WTC11 (cell line): ENCODE measurements around the gene SNX8. TPM values are rescaled to one million over a fixed set of nuclear protein-coding genes. Genes with fewer than 3 reads are reported as not detected.
A peak's percentile ranks its signal among the peaks of the same experiment; 100 is the strongest.

Experiments used
- AFF4 ChIP-seq: sonication (generic); formaldehyde crosslinking; IDR thresholded peaks from 2 replicates; pipeline ENCODE4 v1.8.1; 2023; ENCODE audit warnings: mild to moderate bottlenecking, missing genetic modification reagents, borderline replicate concordance
- CDX4 ChIP-seq: fragments of 250-450 bp; sonication (Bioruptor Pico); IDR thresholded peaks from 2 replicates; pipeline ENCODE4 v1.9.0; 2021; ENCODE audit warnings: moderate library complexity, mild to moderate bottlenecking, inconsistent platforms, borderline replicate concordance
- ESRRA ChIP-seq: sonication (generic); formaldehyde crosslinking; IDR thresholded peaks from 2 replicates; pipeline ENCODE4 v1.8.1; 2022; ENCODE audit warnings: mild to moderate bottlenecking, missing genetic modification reagents, borderline replicate concordance
- HMGA2 ChIP-seq: fragments of 250-450 bp; sonication (Bioruptor Pico); IDR thresholded peaks from 2 replicates; pipeline ENCODE4 v1.4.0; 2021; ENCODE audit warnings: mild to moderate bottlenecking, moderate library complexity
- JAZF1 ChIP-seq: fragments of 250-450 bp; sonication (Bioruptor Pico); IDR thresholded peaks from 2 replicates; pipeline ENCODE4 v1.9.0; 2021; ENCODE audit warnings: moderate library complexity, mild to moderate bottlenecking, inconsistent platforms
- MAX ChIP-seq: sonication (generic); formaldehyde crosslinking; IDR thresholded peaks from 2 replicates; pipeline ENCODE4 v1.8.0; 2022; ENCODE audit warnings: mild to moderate bottlenecking, missing genetic modification reagents
- NFYB ChIP-seq: sonication (generic); formaldehyde crosslinking; conservative IDR thresholded peaks from 2 replicates; pipeline ENCODE4 v1.8.0; 2022; ENCODE audit warnings: low read depth, missing genetic modification reagents
- NR1H2 ChIP-seq: sonication (generic); formaldehyde crosslinking; IDR thresholded peaks from 2 replicates; pipeline ENCODE4 v1.9.0; 2021; ENCODE audit warnings: mild to moderate bottlenecking, moderate library complexity, missing genetic modification reagents
- PRDM15 ChIP-seq: sonication (generic); formaldehyde crosslinking; IDR thresholded peaks from 2 replicates; pipeline ENCODE4 v1.8.0; 2022; ENCODE audit warnings: missing genetic modification reagents
- RORB ChIP-seq: fragments of 250-450 bp; sonication (Bioruptor Pico); IDR thresholded peaks from 2 replicates; pipeline ENCODE4 v1.9.0; 2021; ENCODE audit warnings: mild to moderate bottlenecking
- SMAD3 ChIP-seq: sonication (generic); formaldehyde crosslinking; IDR thresholded peaks from 2 replicates; pipeline ENCODE4 v1.8.0; 2022; ENCODE audit warnings: missing genetic modification reagents, mild to moderate bottlenecking, borderline replicate concordance
- SOX15 ChIP-seq: fragments of 250-450 bp; sonication (Bioruptor Pico); IDR thresholded peaks from 2 replicates; pipeline ENCODE4 v1.9.0; 2021; ENCODE audit warnings: mild to moderate bottlenecking
- SP1 ChIP-seq: sonication (generic); formaldehyde crosslinking; conservative IDR thresholded peaks from 2 replicates; pipeline ENCODE4 v1.8.1; 2022; ENCODE audit warnings: missing genetic modification reagents
- TEAD1 ChIP-seq: sonication (generic); formaldehyde crosslinking; IDR thresholded peaks from 2 replicates; pipeline ENCODE4 v1.8.0; 2022; ENCODE audit warnings: mild to moderate bottlenecking, missing genetic modification reagents
- TEAD4 ChIP-seq: sonication (generic); formaldehyde crosslinking; IDR thresholded peaks from 2 replicates; pipeline ENCODE4 v1.8.0; 2022; ENCODE audit warnings: mild to moderate bottlenecking, missing genetic modification reagents
- TP53 ChIP-seq: sonication (generic); formaldehyde crosslinking; IDR thresholded peaks from 2 replicates; pipeline ENCODE4 v1.8.1; 2023; ENCODE audit warnings: mild to moderate bottlenecking, missing genetic modification reagents
- ZBTB43 ChIP-seq: sonication (generic); formaldehyde crosslinking; IDR thresholded peaks from 2 replicates; pipeline ENCODE4 v1.8.1; 2023; ENCODE audit warnings: mild to moderate bottlenecking, missing genetic modification reagents
- ZNF317 ChIP-seq: sonication (generic); formaldehyde crosslinking; IDR thresholded peaks from 2 replicates; pipeline ENCODE4 v1.8.1; 2023; ENCODE audit warnings: low read depth, mild to moderate bottlenecking, moderate library complexity, missing genetic modification reagents, borderline replicate concordance
- ZNF416 ChIP-seq: fragments of 250-450 bp; sonication (Bioruptor Pico); IDR thresholded peaks from 2 replicates; pipeline ENCODE4 v1.9.0; 2021; ENCODE audit warnings: mild to moderate bottlenecking, inconsistent platforms
- ZNF423 ChIP-seq: fragments of 250-450 bp; sonication (Bioruptor Pico); IDR thresholded peaks from 2 replicates; pipeline ENCODE4 v2.1.2; 2022; ENCODE audit warnings: mild to moderate bottlenecking, moderate library complexity
- ZNF425 ChIP-seq: fragments of 250-450 bp; sonication (Bioruptor Pico); conservative IDR thresholded peaks from 2 replicates; pipeline ENCODE4 v1.9.0; 2021; ENCODE audit warnings: mild to moderate bottlenecking
- ZNF532 ChIP-seq: fragments of 250-450 bp; sonication (Bioruptor Pico); IDR thresholded peaks from 2 replicates; pipeline ENCODE4 v1.9.0; 2021; ENCODE audit warnings: mild to moderate bottlenecking, borderline replicate concordance
- total RNA-seq: library from RNA; stranded (reverse); gene quantifications from 3 replicates; pipeline ENCODE4 v1.2.3, GENCODE V29; 2021

Gene SNX8
- total RNA-seq, 1 experiment from 2014 or later, result 50.8 TPM

- TF ChIP-seq CDX4 (CRISPR knock-in tag) (no peak), SMAD3 (CRISPR knock-in tag) (no peak; the same call in 1 of the 2 replicates), ESRRA (CRISPR knock-in tag) (no peak), AFF4 (CRISPR knock-in tag) (no peak), SOX15 (no peak), TEAD4 (CRISPR knock-in tag) (no peak), ZNF317 (CRISPR knock-in tag) (peak; percentile 27; the same call in 1 of the 2 replicates), HMGA2 (CRISPR knock-in tag) (no peak), ZNF532 (no peak), ZBTB43 (CRISPR knock-in tag) (peak; percentile 62), ZNF425 (CRISPR knock-in tag) (no peak), RORB (no peak), ZNF423 (CRISPR knock-in tag) (no peak), ZNF416 (CRISPR knock-in tag) (no peak), NFYB (CRISPR knock-in tag) (peak; percentile 34; the same call in 1 of the 2 replicates), PRDM15 (CRISPR knock-in tag) (no peak; the same call in 1 of the 2 replicates), TP53 (CRISPR knock-in tag) (peak; percentile 92; the same call in 1 of the 2 replicates), NR1H2 (CRISPR knock-in tag) (no peak), MAX (peak; percentile 93), TEAD1 (CRISPR knock-in tag) (peak; percentile 90; the same call in 1 of the 2 replicates), JAZF1 (CRISPR knock-in tag) (no peak), SP1 (CRISPR knock-in tag) (peak; percentile 97)
Observed at GRCh38 chr7:2241580-2242540, 72.4 kb downstream of the SNX8 start, which contains the start of the genes MRM2 and NUDT1 (continued).
